Fibroblast of lung (primary cell): Measurements from ENCODE around the gene CACTIN. TPM values are rescaled to one million over a fixed set of nuclear protein-coding genes. Genes with fewer than 3 reads are reported as not detected.

Experiments used
- DNase-seq, 2 donors: peaks; one replicate each; pipeline versions ENCODE4 v3.0.0 to v3.0.0-alpha.2; 2010; ENCODE audit warnings: low read depth in 2 of 2
- H2AFZ ChIP-seq: 2 replicates; pipeline ENCODE4 v1.5.1; 2012; ENCODE audit warnings: low read length, control low read depth, inconsistent platforms
- H3K27ac ChIP-seq: 2 replicates; pipeline ENCODE4 v1.5.1; 2011; ENCODE audit warnings: low read length, control low read depth; ENCODE audit not compliant: insufficient read depth
- H3K27me3 ChIP-seq: 2 replicates; pipeline ENCODE4 v1.5.1; 2011; ENCODE audit warnings: mild to moderate bottlenecking, low read length; ENCODE audit not compliant: control insufficient read depth, insufficient read depth
- H3K36me3 ChIP-seq: 2 replicates; pipeline ENCODE4 v1.5.1; 2011; ENCODE audit warnings: low read length; ENCODE audit not compliant: control insufficient read depth, insufficient read depth
- H3K4me1 ChIP-seq: 2 replicates; pipeline ENCODE4 v1.5.1; 2011; ENCODE audit warnings: low read length; ENCODE audit not compliant: control insufficient read depth, insufficient read depth; ENCODE audit errors: extremely low read depth
- H3K4me2 ChIP-seq: 2 replicates; pipeline ENCODE4 v1.5.1; 2011; ENCODE audit warnings: low read length, control low read depth; ENCODE audit not compliant: insufficient read depth; ENCODE audit errors: extremely low read depth
- H3K4me3 ChIP-seq, 4 experiments: fragments of 200-600 bp in 1 of 4; sonication (generic) in 1 of 4; replicated peaks in 1 of 4; 2 replicates each; pipeline ENCODE4 v1.5.1; 2011 to 2016; ENCODE audit warnings: low read length in 4 of 4, low read depth in 3 of 4, mild to moderate bottlenecking in 3 of 4, control low read depth in 2 of 4, inconsistent platforms in 1 of 4, mixed read lengths in 1 of 4; ENCODE audit not compliant: insufficient read depth in 1 of 4; ENCODE audit errors: control extremely low read depth in 1 of 4
- H3K79me2 ChIP-seq: 2 replicates; pipeline ENCODE4 v1.5.1; 2012; ENCODE audit warnings: mild to moderate bottlenecking, low read length, inconsistent platforms; ENCODE audit not compliant: control insufficient read depth, insufficient read depth
- H3K9ac ChIP-seq: 2 replicates; pipeline ENCODE4 v1.5.1; 2011; ENCODE audit warnings: mild to moderate bottlenecking, low read length, control low read depth; ENCODE audit not compliant: insufficient read depth
- H3K9me3 ChIP-seq: 2 replicates; pipeline ENCODE4 v1.5.1; 2012; ENCODE audit warnings: low read depth, low read length; ENCODE audit not compliant: control insufficient read depth, insufficient read depth
- H4K20me1 ChIP-seq: 2 replicates; pipeline ENCODE4 v1.5.1; 2011; ENCODE audit warnings: low read length; ENCODE audit not compliant: control insufficient read depth, insufficient read depth; ENCODE audit errors: extremely low read depth
- CTCF ChIP-seq, 2 donors: IDR thresholded peaks in 1 of 2; conservative IDR thresholded peaks in 1 of 2; 1 replicate in 1 of 2; 2 replicates in 1 of 2; pipeline ENCODE4 v1.5.1; 2011 to 2012; ENCODE audit warnings: low read length in 2 of 2, control low read depth in 1 of 2, inconsistent platforms in 1 of 2, low read depth in 1 of 2, mild to moderate bottlenecking in 1 of 2
- EZH2 ChIP-seq: IDR thresholded peaks from 2 replicates; pipeline ENCODE4 v1.5.1; 2012; ENCODE audit warnings: low read length, control low read depth, mild to moderate bottlenecking; ENCODE audit errors: missing control alignments
- polyA plus RNA-seq, 2 donors: library from polyadenylated mRNA; depleted of rRNA in 1 of 2; stranded (reverse) in 1 of 2; unstranded in 1 of 2; fragments of >200 nt; gene quantifications; 2 replicates each; pipeline ENCODE4 v1.2.1, GENCODE V29; 2011 to 2012; ENCODE audit warnings: missing spikeins in 1 of 2
- total RNA-seq: library from RNA; depleted of rRNA; stranded (reverse); fragments of >200 nt; gene quantifications from 2 replicates; pipeline ENCODE4 v1.2.1, GENCODE V29; 2014

The CACTIN gene
- total and polyA plus RNA-seq, 2 donors (not counting 1 experiment from before 2014, with no cell fraction given) = 6.7 to 19.7 TPM

- Histone ChIP-seq H4K20me1 (no peaks in the 10 kb centered on the region), H3K4me3 (peak overlapping the region; percentile 27 to 63 (median 44))
These were observed 19.1 kb downstream of the CACTIN start for GRCh38 chr19:3607303-3608078.

GRCh38 chr19:3606690-3607289 is 19.8 kb downstream of the CACTIN start, which contains the start of gene TBXA2R:
Gene TBXA2R, minus strand, starts transcription at chr19:3606875. Its CDS starts 6,241 bp downstream, at chr19:3600634.
- Histone ChIP-seq H2AFZ (peak within 1 kb of the TSS; percentile 71), H3K4me3 (peak within 1 kb of the TSS; percentile 42 to 63 (median 45)), H3K79me2 (no peaks in the 10 kb centered on the region), H4K20me1 (no peaks in the 10 kb centered on the region), H3K9me3 (no peaks in the 10 kb centered on the region), H3K4me1 (peaks cover 9% of the 10 kb centered on the region), H3K27me3 (no peaks in the 10 kb centered on the region), H3K4me2 (peak within 1 kb of the TSS; percentile 79), H3K36me3 (peaks cover 6% of the 10 kb centered on the region), H3K9ac (peak within 1 kb of the TSS; percentile 58), H3K27ac (peak within 1 kb of the TSS; percentile 50)
- TF ChIP-seq CTCF (conservative IDR thresholded peaks at IDR 0.05 in 1 of 2, IDR thresholded peaks at IDR 0.05 in 1 of 2; ENCODE audit: low read depth in 1 of 2, low read length in 2 of 2) = no peak
- no peak for TF ChIP-seq EZH2
- DNase-seq = peak; percentile 48 to 66

More at GRCh38 chr19:3607303-3608078, 19.1 kb downstream of the CACTIN start:
- TF ChIP-seq CTCF (conservative IDR thresholded peaks at IDR 0.05 in 1 of 2, IDR thresholded peaks at IDR 0.05 in 1 of 2; ENCODE audit: low read depth in 1 of 2, low read length in 2 of 2) (no peak), EZH2 (no peak)
- Histone ChIP-seq H3K79me2 (no peaks in the 10 kb centered on the region), H3K4me1 (peaks cover 9% of the 10 kb centered on the region), H3K9me3 (no peaks in the 10 kb centered on the region), H3K27me3 (no peaks in the 10 kb centered on the region), H3K27ac (peak overlapping the region; percentile 50), H3K4me2 (peak overlapping the region; percentile 79), H2AFZ (no peak overlapping the region), H3K9ac (peak overlapping the region; percentile 40), H3K36me3 (peaks cover 11% of the 10 kb centered on the region)
- DNase-seq = peak in 1 of 2 donors; percentile 53

GRCh38 chr19:3606174-3606689 is 20.4 kb downstream of the CACTIN start:
- Histone ChIP-seq H3K9me3 (no peaks in the 10 kb centered on the region), H3K4me2 (peak overlapping the region; percentile 79), H3K27ac (no peak overlapping the region), H3K79me2 (no peaks in the 10 kb centered on the region), H2AFZ (peak overlapping the region; percentile 71), H4K20me1 (no peaks in the 10 kb centered on the region), H3K36me3 (peaks cover 2% of the 10 kb centered on the region), H3K27me3 (no peaks in the 10 kb centered on the region), H3K4me1 (peaks cover 9% of the 10 kb centered on the region), H3K4me3 (peak overlapping the region; percentile 39 to 63 (median 45)), H3K9ac (peak overlapping the region; percentile 58)
- no peak for DNase-seq
- TF ChIP-seq EZH2 = no peak
